Activated T-cell treated with anti-CD3 and anti-CD28 coated beads for 1 hour (primary cell): Measurements from ENCODE around the gene SNPH.

ENCODE experiments used
- DNase-seq: peaks from one replicate; pipeline ENCODE4 v3.0.0-alpha.2; 2020; ENCODE audit warnings: low read depth

Gene SNPH

GRCh38 chr20:1323830-1324597, 57.9 kb downstream of the SNPH start:
- DNase-seq, result no peak

- peak; percentile 15 for DNase-seq
Observed at GRCh38 chr20:1324598-1325172, 58.6 kb downstream of the SNPH start.

- DNase-seq, result peak; percentile 99
Observed at GRCh38 chr20:1325173-1326030, 59.3 kb downstream of the SNPH start.

GRCh38 chr20:1326031-1326930, 60.2 kb downstream of the SNPH start:
- DNase-seq, result no peak

GRCh38 chr20:1327241-1327653, 61.2 kb downstream of the SNPH start:
- no peak for DNase-seq

GRCh38 chr20:1327827-1328679, 62.0 kb downstream of the SNPH start:
- DNase-seq, result no peak

- DNase-seq, result no peak
Observed at GRCh38 chr20:1328680-1329330, 62.7 kb downstream of the SNPH start, which contains the start of gene SDCBP2. TSS of gene SDCBP2 (minus strand) at chr20:1329139. CDS start at chr20:1320416, 8,723 bp downstream.

GRCh38 chr20:1330075-1330830, 64.2 kb downstream of the SNPH start:
- no peak for DNase-seq

GRCh38 chr20:1331101-1331500, 65.0 kb downstream of the SNPH start:
- DNase-seq, result no peak

GRCh38 chr20:1331801-1332453, 65.8 kb downstream of the SNPH start:
- DNase-seq, result no peak

- DNase-seq, result no peak
Observed at GRCh38 chr20:1332749-1333300, 66.7 kb downstream of the SNPH start.

GRCh38 chr20:1333462-1334369, 67.6 kb downstream of the SNPH start:
- no peak for DNase-seq

GRCh38 chr20:1334370-1334731, 68.3 kb downstream of the SNPH start:
- no peak for DNase-seq

GRCh38 chr20:1334761-1335160, 68.7 kb downstream of the SNPH start:
- no peak for DNase-seq

GRCh38 chr20:1335961-1336698, 70.0 kb downstream of the SNPH start:
- no peak for DNase-seq

- no peak for DNase-seq
Observed at GRCh38 chr20:1336699-1337367, 70.7 kb downstream of the SNPH start.
